IMR-90 (cell line): Measurements from ENCODE around the gene PLD3. TPM values are rescaled to one million over a fixed set of nuclear protein-coding genes. Genes with fewer than 3 reads are reported as not detected.

ENCODE experiments used
- ATAC-seq: fragments of 200-7000 bp; cut with Tn5 transposase; 2 replicates; pipeline ENCODE4 v1.9.1; 2020; ENCODE audit warnings: low read depth, mild to moderate bottlenecking, moderate library complexity
- BruUV-seq: library from RNA; stranded (reverse); fragments of 400-500 nt; replicated peaks from 2 replicates; lab custom pipeline; 2021; lab: Mats Ljungman, UMichigan
- CTCF ChIA-PET: fragments of 300-600 bp; formaldehyde crosslinking; extraction: SDS; loops from one replicate; lab custom pipeline; 2021; ENCODE audit warnings: antibody characterized with exemption; lab: Yijun Ruan, JAX
- POLR2A ChIA-PET: fragments of 300-600 bp; sonication (Branson Sonifier 250); formaldehyde crosslinking; loops from one replicate; lab custom pipeline; 2022; ENCODE audit warnings: antibody characterized with exemption; ENCODE audit not compliant: unreplicated experiment; lab: Charles Lee
- DNase-seq: peaks from one replicate; pipeline ENCODE4 v3.0.0; 2013
- H2AFZ ChIP-seq: replicated peaks from 2 replicates; pipeline ENCODE3; 2013; ENCODE audit warnings: low read length, mild to moderate bottlenecking; ENCODE audit not compliant: poor library complexity
- H2AK5ac ChIP-seq: 2 replicates; pipeline ENCODE4 v1.6.1; 2013; ENCODE audit warnings: low read depth, low read length, inconsistent platforms
- H2AK9ac ChIP-seq: replicated peaks from 2 replicates; pipeline ENCODE3; 2013; ENCODE audit warnings: mild to moderate bottlenecking, low read depth, low read length, moderate library complexity; ENCODE audit not compliant: poor library complexity
- H2BK120ac ChIP-seq: 2 replicates; pipeline ENCODE4 v1.6.1; 2013; ENCODE audit warnings: low read depth, low read length, inconsistent platforms
- H2BK15ac ChIP-seq: 3 replicates; pipeline ENCODE4 v1.6.1; 2013; ENCODE audit warnings: low read depth, low read length, inconsistent platforms
- H2BK20ac ChIP-seq: 2 replicates; pipeline ENCODE4 v1.6.1; 2013; ENCODE audit warnings: low read depth, mild to moderate bottlenecking, inconsistent platforms, low read length, moderate library complexity
- H2BK5ac ChIP-seq: 2 replicates; pipeline ENCODE4 v1.6.1; 2013; ENCODE audit warnings: mild to moderate bottlenecking, low read depth, low read length, inconsistent platforms; ENCODE audit not compliant: poor library complexity, severe bottlenecking
- H3K14ac ChIP-seq: replicated peaks from 2 replicates; pipeline ENCODE4 v1.6.1; 2013; ENCODE audit warnings: low read depth, low read length, inconsistent platforms
- H3K18ac ChIP-seq: 2 replicates; pipeline ENCODE4 v1.6.1; 2013; ENCODE audit warnings: low read depth, low read length, control low read depth
- H3K23ac ChIP-seq: 2 replicates; pipeline ENCODE4 v1.6.1; 2013; ENCODE audit warnings: low read depth, low read length, inconsistent platforms
- H3K27ac ChIP-seq: 2 replicates; pipeline ENCODE4 v1.5.1; 2013; ENCODE audit warnings: mild to moderate bottlenecking, control low read depth, low read length; ENCODE audit not compliant: insufficient read depth
- H3K27me3 ChIP-seq: 2 replicates; pipeline ENCODE4 v1.6.1; 2013; ENCODE audit warnings: low read length; ENCODE audit not compliant: control insufficient read depth, insufficient read depth
- H3K36me3 ChIP-seq: 2 replicates; pipeline ENCODE4 v1.6.1; 2013; ENCODE audit warnings: low read length, mixed read lengths; ENCODE audit not compliant: control insufficient read depth, insufficient read depth
- H3K4ac ChIP-seq: 2 replicates; pipeline ENCODE4 v1.6.1; 2013; ENCODE audit warnings: low read depth, low read length, inconsistent platforms
- H3K4me1 ChIP-seq: 2 replicates; pipeline ENCODE4 v1.6.1; 2013; ENCODE audit warnings: low read length, mixed read lengths; ENCODE audit not compliant: control insufficient read depth, insufficient read depth
- H3K4me2 ChIP-seq: 2 replicates; pipeline ENCODE4 v1.6.1; 2013; ENCODE audit warnings: low read depth, mild to moderate bottlenecking, control low read depth, low read length, moderate library complexity
- H3K4me3 ChIP-seq: 2 replicates; pipeline ENCODE4 v1.5.1; 2013; ENCODE audit warnings: low read depth, mild to moderate bottlenecking, control low read depth, low read length, moderate library complexity; ENCODE audit not compliant: insufficient read depth
- H3K56ac ChIP-seq: 2 replicates; pipeline ENCODE4 v1.6.1; 2013; ENCODE audit warnings: low read length, inconsistent platforms; ENCODE audit not compliant: insufficient read depth; ENCODE audit errors: extremely low read depth
- H3K79me1 ChIP-seq, 2 experiments: 2 replicates each; pipeline ENCODE4 v1.6.1; 2013; ENCODE audit warnings: low read length in 2 of 2, inconsistent platforms in 1 of 2, low read depth in 1 of 2
- H3K9ac ChIP-seq: 2 replicates; pipeline ENCODE4 v1.6.1; 2013; ENCODE audit warnings: low read depth, low read length, control low read depth
- H3K9me1 ChIP-seq: 2 replicates; pipeline ENCODE4 v1.6.1; 2013; ENCODE audit warnings: low read length, inconsistent platforms; ENCODE audit not compliant: insufficient read depth
- H3K9me3 ChIP-seq: 2 replicates; pipeline ENCODE4 v1.6.1; 2013; ENCODE audit warnings: low read length; ENCODE audit not compliant: control insufficient read depth, insufficient read depth
- H4K20me1 ChIP-seq: 2 replicates; pipeline ENCODE4 v1.6.1; 2013; ENCODE audit warnings: low read length, inconsistent platforms; ENCODE audit not compliant: insufficient read depth
- H4K5ac ChIP-seq: 2 replicates; pipeline ENCODE4 v1.6.1; 2013; ENCODE audit warnings: mild to moderate bottlenecking, low read depth, low read length, control low read depth
- H4K8ac ChIP-seq, 2 experiments: 2 replicates each; pipeline ENCODE4 v1.6.1; 2013; ENCODE audit warnings: low read depth in 2 of 2, low read length in 2 of 2, control low read depth in 1 of 2, inconsistent platforms in 1 of 2
- H4K91ac ChIP-seq: 2 replicates; pipeline ENCODE4 v1.6.1; 2013; ENCODE audit warnings: low read depth, low read length, inconsistent platforms; ENCODE audit not compliant: insufficient read depth
- BHLHE40 ChIP-seq: fragments of 150-350 bp; IDR thresholded peaks from 2 replicates; pipeline ENCODE4 v1.6.1; 2016; ENCODE audit warnings: mild to moderate bottlenecking, low read depth, low read length
- CHD1 ChIP-seq: IDR thresholded peaks from 2 replicates; pipeline ENCODE4 v1.6.1; 2012; ENCODE audit warnings: low read depth, low read length, improper control_type of control experiment
- CTCF ChIP-seq: conservative IDR thresholded peaks from 2 replicates; pipeline ENCODE4 v1.5.1; 2012; ENCODE audit warnings: mild to moderate bottlenecking, low read depth, low read length, improper control_type of control experiment
- FOS ChIP-seq: fragments of 150-350 bp; IDR thresholded peaks from 2 replicates; pipeline ENCODE4 v1.6.1; 2016; ENCODE audit warnings: low read depth, low read length
- MAFK ChIP-seq: IDR thresholded peaks from 2 replicates; pipeline ENCODE4 v1.6.1; 2012; ENCODE audit warnings: low read depth, low read length, improper control_type of control experiment
- MAZ ChIP-seq: IDR thresholded peaks from 2 replicates; pipeline ENCODE4 v1.6.1; 2012; ENCODE audit warnings: low read depth, mild to moderate bottlenecking, low read length, improper control_type of control experiment, moderate library complexity, borderline replicate concordance
- MXI1 ChIP-seq: IDR thresholded peaks from 2 replicates; pipeline ENCODE4 v1.6.1; 2012; ENCODE audit warnings: low read depth, mild to moderate bottlenecking, low read length, moderate library complexity, borderline replicate concordance
- NFE2L2 ChIP-seq: fragments of 150-350 bp; IDR thresholded peaks from 2 replicates; pipeline ENCODE4 v1.6.1; 2016; ENCODE audit warnings: low read depth, mild to moderate bottlenecking, low read length
- POLR2A ChIP-seq: IDR thresholded peaks from 2 replicates; pipeline ENCODE4 v1.6.1; 2012; ENCODE audit warnings: mild to moderate bottlenecking, low read depth, low read length
- RAD21 ChIP-seq: IDR thresholded peaks from 2 replicates; pipeline ENCODE4 v1.6.1; 2012; ENCODE audit warnings: low read length, improper control_type of control experiment
- RCOR1 ChIP-seq: IDR thresholded peaks from 2 replicates; pipeline ENCODE4 v1.6.1; 2012; ENCODE audit warnings: mild to moderate bottlenecking, low read length, improper control_type of control experiment; ENCODE audit not compliant: insufficient replicate concordance
- RFX5 ChIP-seq: IDR thresholded peaks from 2 replicates; pipeline ENCODE4 v1.8.0; 2012; ENCODE audit warnings: low read depth, mild to moderate bottlenecking, low read length, moderate library complexity
- SMC3 ChIP-seq: fragments of 150-350 bp; IDR thresholded peaks from 2 replicates; pipeline ENCODE4 v1.6.1; 2016; ENCODE audit warnings: low read depth, mild to moderate bottlenecking, antibody characterized with exemption, low read length, moderate library complexity
- WGBS, 2 experiments: methylation state at CpG; one replicate each; pipeline versions ENCODE4 v1.1.5 to v1.1.7; 2013; ENCODE audit warnings: missing lambda C conversion rate in 2 of 2; ENCODE audit not compliant: insufficient read length in 1 of 2; ENCODE audit errors: extremely low coverage in 2 of 2; 5-methylcytosine and 5-hydroxymethylcytosine counted together
- dilution Hi-C: fragments of 300-500 bp; cut with HindIII; formaldehyde crosslinking; loops from one replicate; pipeline ENCODE4 v1.14.3; 2018; ENCODE audit warnings: low sequenced_read_pairs; ENCODE audit not compliant: unreplicated experiment
- in situ Hi-C: fragments of 300-500 bp; cut with MboI; formaldehyde crosslinking; loops from 3 replicates; pipeline ENCODE4 v1.14.3; 2019; ENCODE audit warnings: low sequenced_read_pairs, inconsistent platforms, mixed read lengths
- intact Hi-C: fragments of 100-400 bp; cut with micrococcal nuclease; formaldehyde crosslinking; loops from 2 replicates; pipeline ENCODE4 v1.10.0; 2022
- polyA plus RNA-seq, 3 experiments: library from polyadenylated mRNA; depleted of rRNA; stranded (reverse); fragments of >200 nt; gene quantifications; 2 replicates each; pipeline ENCODE4 v1.2.3, GENCODE V29; 2012; ENCODE audit warnings: low replicate concordance in 1 of 3
- total RNA-seq: library from RNA; depleted of rRNA; stranded (reverse); fragments of >200 nt; gene quantifications from 2 replicates; pipeline ENCODE4 v1.2.3, GENCODE V29; 2012

Gene PLD3
- total and polyA plus RNA-seq, 2 of the 4 experiments (the other 2 are of a cell fraction) = 117 to 665 TPM

- ATAC-seq (no peak), DNase-seq (no peak)
- CTCF ChIA-PET = no interaction called here
- TF ChIP-seq RAD21 = no peak
- TF ChIP-seq NFE2L2 = no peak
- no peak for TF ChIP-seq POLR2A
- TF ChIP-seq FOS = no peak
- TF ChIP-seq MAZ = no peak
- no peak for TF ChIP-seq CHD1
- no peak for TF ChIP-seq RFX5
- TF ChIP-seq MAFK = no peak
- TF ChIP-seq RCOR1 = no peak
- TF ChIP-seq SMC3 = no peak
- no peak for TF ChIP-seq CTCF
- TF ChIP-seq BHLHE40 = no peak
- TF ChIP-seq MXI1 = no peak
- Histone ChIP-seq H3K23ac (no peak overlapping the region), H2AK5ac (peak overlapping the region; percentile 38; the same call in 1 of the 2 replicates), H2AFZ (peak overlapping the region; percentile 59), H3K4ac (no peak overlapping the region), H3K4me1 (peaks cover 9% of the 10 kb centered on the region), H4K5ac (no peak overlapping the region), H3K27me3 (no peaks in the 10 kb centered on the region), H3K18ac (no peak overlapping the region), H2BK120ac (no peak overlapping the region), H3K9me1 (peaks cover 9% of the 10 kb centered on the region), H4K20me1 (no peaks in the 10 kb centered on the region), H3K56ac (no peak overlapping the region), H3K4me3 (no peak overlapping the region), H3K4me2 (no peak overlapping the region), H3K14ac (no peak overlapping the region), H3K9ac (no peak overlapping the region), H3K36me3 (peaks cover 12% of the 10 kb centered on the region), H2AK9ac (peak overlapping the region; percentile 15), H2BK20ac (no peak overlapping the region; the same call in 1 of the 2 replicates), H4K8ac (no peak overlapping the region), H3K9me3 (no peaks in the 10 kb centered on the region), H4K91ac (peak overlapping the region; percentile 21; the same call in 1 of the 2 replicates), H2BK5ac (no peak overlapping the region), H3K27ac (no peak overlapping the region), H3K79me1 (peaks cover 0 to 17% of the 10 kb centered on the region in 2 experiments; a peak in 1 of 4 replicates), H2BK15ac (no peak overlapping the region)
- dilution Hi-C loops (no loop called here), in situ Hi-C loops (no loop called here), intact Hi-C loops (no loop called here)
- no TSS peak for BruUV-seq
- WGBS, 2 experiments = 100% methylated on average over 2 of the region's 5 CpGs; no CpG with 5 or more reads in 1 of the 2 experiments
- POLR2A ChIA-PET = no interaction called here
Observed at GRCh38 chr19:40419066-40419612, 70.6 kb downstream of the PLD3 start.
